HepG2 (cell line): ENCODE results near the gene TOMM7. TPM values are rescaled to one million over a fixed set of nuclear protein-coding genes. Genes with fewer than 3 reads are reported as not detected.

Experiments
- AFF4 ChIP-seq: sonication (generic); formaldehyde crosslinking; IDR thresholded peaks from 2 replicates; pipeline ENCODE4 v1.4.0; 2020; ENCODE audit warnings: missing genetic modification reagents
- MAF1 ChIP-seq: sonication (generic); formaldehyde crosslinking; IDR thresholded peaks from 2 replicates; pipeline ENCODE4 v1.5.0; 2020; ENCODE audit warnings: missing genetic modification reagents, borderline replicate concordance
- SMARCE1 ChIP-seq: fragments of 450-650 bp; IDR thresholded peaks from 2 replicates; pipeline ENCODE4 v1.6.1; 2017; ENCODE audit warnings: borderline replicate concordance
- U2AF2 ChIP-seq: fragments of 200-400 bp; formaldehyde crosslinking; IDR thresholded peaks from 2 replicates; pipeline ENCODE4 v1.6.1; 2017; ENCODE audit warnings: low read depth, mild to moderate bottlenecking, low read length
- ZNF614 ChIP-seq: IDR thresholded peaks from 2 replicates; pipeline ENCODE4 v1.6.1; 2018; ENCODE audit warnings: missing biosample characterization, missing genetic modification reagents, inconsistent platforms, borderline replicate concordance
- ZNF7 ChIP-seq: IDR thresholded peaks from 2 replicates; pipeline ENCODE4 v1.6.1; 2016; ENCODE audit warnings: missing biosample characterization, missing genetic modification reagents
- ZNF746 ChIP-seq: sonication (generic); formaldehyde crosslinking; IDR thresholded peaks from 2 replicates; pipeline ENCODE4 v1.8.0; 2022; ENCODE audit warnings: mild to moderate bottlenecking, missing genetic modification reagents
- ZSCAN22 ChIP-seq: sonication (generic); formaldehyde crosslinking; IDR thresholded peaks from 2 replicates; pipeline ENCODE4 v1.4.0; 2020; ENCODE audit warnings: mild to moderate bottlenecking, missing genetic modification reagents
- polyA plus RNA-seq, 8 experiments: library from polyadenylated mRNA; depleted of rRNA in 3 of 8; stranded (reverse) in 7 of 8; unstranded in 1 of 8; fragments of >200 nt; fragmentation: Illumina TruSeq in 4 of 8; extraction: Trizol in 4 of 8; gene quantifications; 2 replicates each; pipeline versions ENCODE4 v1.2.1 to v1.2.3, GENCODE V29; 2011 to 2016; ENCODE audit warnings: low read depth in 4 of 8, missing spikeins in 1 of 8, mixed read lengths in 1 of 8; ENCODE audit not compliant: insufficient read depth in 1 of 8
- total RNA-seq, 5 experiments: library from RNA; depleted of rRNA; stranded (reverse); fragments of >200 nt; fragmentation: Illumina TruSeq; extraction: Trizol; gene quantifications; 2 replicates each; pipeline ENCODE4 v1.2.3, GENCODE V29; 2016; ENCODE audit warnings: low read depth in 1 of 5
- TF ChIP-seq, protein P1 (sequence below): sonication (generic); formaldehyde crosslinking; IDR thresholded peaks from 2 replicates; pipeline ENCODE4 v1.5.0; 2020; ENCODE audit warnings: missing genetic modification reagents
- TF ChIP-seq, protein P2 (sequence below): sonication (generic); formaldehyde crosslinking; IDR thresholded peaks from 2 replicates; pipeline ENCODE4 v1.8.1; 2023; ENCODE audit warnings: mild to moderate bottlenecking, inconsistent platforms, moderate library complexity, missing genetic modification reagents, borderline replicate concordance
- TF ChIP-seq, protein P3 (sequence below): sonication (generic); formaldehyde crosslinking; IDR thresholded peaks from 2 replicates; pipeline ENCODE4 v1.4.0; 2020; ENCODE audit warnings: missing genetic modification reagents, borderline replicate concordance

TOMM7 gene
- total and polyA plus RNA-seq, 2 of the 13 experiments (the other 11 are each of a cell fraction or from before 2014, with no cell fraction given): 251 to 369 TPM

DNA sequence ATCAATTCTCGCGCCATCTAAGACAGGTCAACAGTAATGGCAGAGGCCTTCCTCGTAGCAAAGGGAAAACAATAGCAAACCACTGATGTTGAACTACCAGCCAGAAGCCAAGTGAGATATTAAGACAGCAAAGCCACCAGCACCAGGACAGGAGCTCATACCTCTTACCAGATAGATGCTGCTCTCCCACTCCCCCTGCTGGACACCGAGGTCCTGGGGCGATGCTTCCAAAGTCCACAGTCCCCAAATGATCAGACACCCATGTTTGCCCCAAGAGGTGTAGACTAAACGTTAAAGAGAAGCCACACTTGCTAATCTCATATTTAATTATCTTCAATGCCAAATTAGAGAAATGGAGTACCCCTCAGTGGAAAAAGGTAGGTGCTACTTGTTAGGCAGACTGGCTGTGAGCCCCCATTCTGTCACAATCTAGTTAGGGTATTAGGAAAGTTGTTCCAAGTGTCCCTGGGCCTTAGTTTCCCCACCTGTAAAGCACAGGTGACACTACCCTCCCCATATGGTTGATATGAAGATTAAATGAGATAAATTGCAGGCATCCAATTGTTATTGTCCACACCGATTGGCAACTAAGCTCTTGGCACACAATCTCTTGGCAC lies 39.9 kb downstream of the TOMM7 start (continued):
- TF ChIP-seq, protein P1, sequence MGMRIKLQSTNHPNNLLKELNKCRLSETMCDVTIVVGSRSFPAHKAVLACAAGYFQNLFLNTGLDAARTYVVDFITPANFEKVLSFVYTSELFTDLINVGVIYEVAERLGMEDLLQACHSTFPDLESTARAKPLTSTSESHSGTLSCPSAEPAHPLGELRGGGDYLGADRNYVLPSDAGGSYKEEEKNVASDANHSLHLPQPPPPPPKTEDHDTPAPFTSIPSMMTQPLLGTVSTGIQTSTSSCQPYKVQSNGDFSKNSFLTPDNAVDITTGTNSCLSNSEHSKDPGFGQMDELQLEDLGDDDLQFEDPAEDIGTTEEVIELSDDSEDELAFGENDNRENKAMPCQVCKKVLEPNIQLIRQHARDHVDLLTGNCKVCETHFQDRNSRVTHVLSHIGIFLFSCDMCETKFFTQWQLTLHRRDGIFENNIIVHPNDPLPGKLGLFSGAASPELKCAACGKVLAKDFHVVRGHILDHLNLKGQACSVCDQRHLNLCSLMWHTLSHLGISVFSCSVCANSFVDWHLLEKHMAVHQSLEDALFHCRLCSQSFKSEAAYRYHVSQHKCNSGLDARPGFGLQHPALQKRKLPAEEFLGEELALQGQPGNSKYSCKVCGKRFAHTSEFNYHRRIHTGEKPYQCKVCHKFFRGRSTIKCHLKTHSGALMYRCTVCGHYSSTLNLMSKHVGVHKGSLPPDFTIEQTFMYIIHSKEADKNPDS (CRISPR knock-in tag): no peak
- TF ChIP-seq U2AF2: no peak
- TF ChIP-seq ZNF614 (CRISPR knock-in tag): 0 out of 2 replicates have a peak, but pooled peaks have one; percentile 39
- no peak for TF ChIP-seq AFF4 (CRISPR knock-in tag)
- TF ChIP-seq, protein P2, sequence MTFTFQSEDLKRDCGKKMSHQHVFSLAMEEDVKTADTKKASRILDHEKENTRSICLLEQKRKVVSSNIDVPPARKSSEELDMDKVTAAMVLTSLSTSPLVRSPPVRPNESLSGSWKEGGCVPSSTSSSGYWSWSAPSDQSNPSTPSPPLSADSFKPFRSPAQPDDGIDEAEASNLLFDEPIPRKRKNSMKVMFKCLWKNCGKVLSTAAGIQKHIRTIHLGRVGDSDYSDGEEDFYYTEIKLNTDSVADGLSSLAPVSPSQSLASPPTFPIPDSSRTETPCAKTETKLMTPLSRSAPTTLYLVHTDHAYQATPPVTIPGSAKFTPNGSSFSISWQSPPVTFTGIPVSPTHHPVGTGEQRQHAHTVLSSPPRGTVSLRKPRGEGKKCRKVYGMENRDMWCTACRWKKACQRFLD (CRISPR knock-in tag): no peak
- TF ChIP-seq ZNF7 (CRISPR knock-in tag): no peak
- no peak for TF ChIP-seq SMARCE1
- TF ChIP-seq, protein P3, sequence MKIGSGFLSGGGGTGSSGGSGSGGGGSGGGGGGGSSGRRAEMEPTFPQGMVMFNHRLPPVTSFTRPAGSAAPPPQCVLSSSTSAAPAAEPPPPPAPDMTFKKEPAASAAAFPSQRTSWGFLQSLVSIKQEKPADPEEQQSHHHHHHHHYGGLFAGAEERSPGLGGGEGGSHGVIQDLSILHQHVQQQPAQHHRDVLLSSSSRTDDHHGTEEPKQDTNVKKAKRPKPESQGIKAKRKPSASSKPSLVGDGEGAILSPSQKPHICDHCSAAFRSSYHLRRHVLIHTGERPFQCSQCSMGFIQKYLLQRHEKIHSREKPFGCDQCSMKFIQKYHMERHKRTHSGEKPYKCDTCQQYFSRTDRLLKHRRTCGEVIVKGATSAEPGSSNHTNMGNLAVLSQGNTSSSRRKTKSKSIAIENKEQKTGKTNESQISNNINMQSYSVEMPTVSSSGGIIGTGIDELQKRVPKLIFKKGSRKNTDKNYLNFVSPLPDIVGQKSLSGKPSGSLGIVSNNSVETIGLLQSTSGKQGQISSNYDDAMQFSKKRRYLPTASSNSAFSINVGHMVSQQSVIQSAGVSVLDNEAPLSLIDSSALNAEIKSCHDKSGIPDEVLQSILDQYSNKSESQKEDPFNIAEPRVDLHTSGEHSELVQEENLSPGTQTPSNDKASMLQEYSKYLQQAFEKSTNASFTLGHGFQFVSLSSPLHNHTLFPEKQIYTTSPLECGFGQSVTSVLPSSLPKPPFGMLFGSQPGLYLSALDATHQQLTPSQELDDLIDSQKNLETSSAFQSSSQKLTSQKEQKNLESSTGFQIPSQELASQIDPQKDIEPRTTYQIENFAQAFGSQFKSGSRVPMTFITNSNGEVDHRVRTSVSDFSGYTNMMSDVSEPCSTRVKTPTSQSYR (CRISPR knock-in tag): no peak
- no peak for TF ChIP-seq ZNF746
- no peak for TF ChIP-seq MAF1
- TF ChIP-seq ZSCAN22 (CRISPR knock-in tag): no peak
